Activated B cell treated with CpG ODN at 0.5 μM for 24 hours (primary cell): ENCODE measurements around the gene ITGA6. TPM values are rescaled to one million over a fixed set of nuclear protein-coding genes. Genes with fewer than 3 reads are reported as not detected.

ENCODE experiments used
- ATAC-seq: fragments of 200-7000 bp; cut with Tn5 transposase; one replicate; pipeline ENCODE4 v1.10.0; 2021; ENCODE audit warnings: low read depth, mild to moderate bottlenecking, moderate library complexity
- CTCF ChIA-PET: fragments of 350-600 bp; sonication (Branson Sonifier 250); formaldehyde crosslinking; loops from one replicate; lab custom pipeline; 2021; ENCODE audit warnings: antibody characterized with exemption; lab: Charles Lee
- POLR2A ChIA-PET: fragments of 350-600 bp; sonication (Branson Sonifier 250); formaldehyde crosslinking; loops from one replicate; lab custom pipeline; 2021; ENCODE audit warnings: antibody characterized with exemption; lab: Charles Lee
- DNase-seq: peaks from one replicate; pipeline ENCODE4 v3.0.0; 2022
- H3K27ac Mint-ChIP-seq: one replicate; pipeline ENCODE4 v1.8.0; 2020; ENCODE audit warnings: mixed read lengths
- H3K27me3 Mint-ChIP-seq: one replicate; pipeline ENCODE4 v1.8.0; 2021; ENCODE audit warnings: mixed read lengths
- H3K36me3 Mint-ChIP-seq: one replicate; pipeline ENCODE4 v1.8.0; 2021; ENCODE audit warnings: low read depth, mixed read lengths
- H3K4me1 Mint-ChIP-seq: one replicate; pipeline ENCODE4 v1.8.0; 2021; ENCODE audit warnings: mixed read lengths
- H3K4me3 Mint-ChIP-seq: one replicate; pipeline ENCODE4 v1.8.0; 2020; ENCODE audit warnings: mild to moderate bottlenecking, mixed read lengths
- H3K9me3 Mint-ChIP-seq: one replicate; pipeline ENCODE4 v1.8.0; 2020; ENCODE audit warnings: mixed read lengths
- intact Hi-C: fragments of 100-400 bp; cut with micrococcal nuclease; formaldehyde crosslinking; loops from one replicate; pipeline ENCODE4 v1.15.1; 2024
- total RNA-seq: library from RNA; stranded (reverse); gene quantifications from 2 replicates; pipeline ENCODE4 v1.2.3, GENCODE V29; 2022
- TF ChIP-seq, protein P1 (sequence below): fragments of 200-600 bp; IDR thresholded peaks from one replicate; pipeline ENCODE4 v1.8.0; 2022; ENCODE audit warnings: antibody characterized with exemption, mild to moderate bottlenecking

The ITGA6 gene
- total RNA-seq, 1 donor from 2014 or later, result 0.31 TPM

DNA sequence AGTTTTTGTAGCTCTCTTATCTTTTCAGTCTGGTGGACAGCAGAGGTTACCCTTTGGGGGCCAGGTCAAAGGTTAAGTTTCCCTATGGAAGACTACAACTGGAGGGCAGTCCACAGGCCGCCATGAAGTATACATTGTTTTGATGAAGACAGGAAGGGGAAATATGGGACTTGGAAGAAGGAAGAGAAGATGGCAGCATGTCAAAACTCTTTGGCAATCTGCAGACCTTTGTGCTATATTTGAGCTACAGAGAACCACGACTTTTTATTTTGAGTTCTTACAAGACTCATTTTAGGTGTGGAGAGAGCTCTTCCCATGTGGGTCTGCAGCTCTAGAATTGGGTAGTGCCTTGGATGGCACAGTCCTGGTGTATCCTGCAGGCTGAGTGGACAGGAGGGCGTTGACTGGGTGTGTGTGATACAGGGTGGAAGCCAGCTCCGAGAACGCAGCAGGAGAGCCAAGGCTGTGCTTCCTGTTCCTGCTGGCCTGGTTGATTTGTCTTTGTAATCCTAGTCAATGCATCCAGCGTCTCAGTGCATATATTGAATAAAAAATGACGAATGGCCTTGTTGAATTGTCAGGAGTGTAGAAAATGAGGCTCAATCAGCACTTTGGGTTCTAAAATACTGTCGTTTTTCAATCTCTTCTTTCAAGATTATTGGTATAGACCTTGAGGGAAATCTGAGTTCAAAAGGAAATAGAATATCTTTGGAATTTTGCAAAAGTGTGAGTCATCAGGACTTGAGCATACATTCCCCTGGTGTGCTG lies 11.5 kb downstream of the ITGA6 start:
- TF ChIP-seq, protein P1, sequence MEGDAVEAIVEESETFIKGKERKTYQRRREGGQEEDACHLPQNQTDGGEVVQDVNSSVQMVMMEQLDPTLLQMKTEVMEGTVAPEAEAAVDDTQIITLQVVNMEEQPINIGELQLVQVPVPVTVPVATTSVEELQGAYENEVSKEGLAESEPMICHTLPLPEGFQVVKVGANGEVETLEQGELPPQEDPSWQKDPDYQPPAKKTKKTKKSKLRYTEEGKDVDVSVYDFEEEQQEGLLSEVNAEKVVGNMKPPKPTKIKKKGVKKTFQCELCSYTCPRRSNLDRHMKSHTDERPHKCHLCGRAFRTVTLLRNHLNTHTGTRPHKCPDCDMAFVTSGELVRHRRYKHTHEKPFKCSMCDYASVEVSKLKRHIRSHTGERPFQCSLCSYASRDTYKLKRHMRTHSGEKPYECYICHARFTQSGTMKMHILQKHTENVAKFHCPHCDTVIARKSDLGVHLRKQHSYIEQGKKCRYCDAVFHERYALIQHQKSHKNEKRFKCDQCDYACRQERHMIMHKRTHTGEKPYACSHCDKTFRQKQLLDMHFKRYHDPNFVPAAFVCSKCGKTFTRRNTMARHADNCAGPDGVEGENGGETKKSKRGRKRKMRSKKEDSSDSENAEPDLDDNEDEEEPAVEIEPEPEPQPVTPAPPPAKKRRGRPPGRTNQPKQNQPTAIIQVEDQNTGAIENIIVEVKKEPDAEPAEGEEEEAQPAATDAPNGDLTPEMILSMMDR, result no peak
- Mint-ChIP-seq H3K9me3 (no peaks in the 10 kb centered on the region), H3K4me1 (peaks cover 7% of the 10 kb centered on the region), H3K4me3 (no peak overlapping the region), H3K27ac (no peak overlapping the region), H3K36me3 (no peaks in the 10 kb centered on the region), H3K27me3 (peaks cover 16% of the 10 kb centered on the region)
- ChIA-PET CTCF (interaction anchor here (4.8 kb wide), 1 partner anchor 23 kb away, joined by 23 read pairs; no protein-coding TSS in a partner anchor), POLR2A (interaction anchor here (0.7 kb wide), 1 partner anchor 722 kb away, joined by 3 read pairs; no protein-coding TSS in a partner anchor)
- no peak for DNase-seq
- intact Hi-C loops, result no loop called here
- no peak for ATAC-seq

DNA sequence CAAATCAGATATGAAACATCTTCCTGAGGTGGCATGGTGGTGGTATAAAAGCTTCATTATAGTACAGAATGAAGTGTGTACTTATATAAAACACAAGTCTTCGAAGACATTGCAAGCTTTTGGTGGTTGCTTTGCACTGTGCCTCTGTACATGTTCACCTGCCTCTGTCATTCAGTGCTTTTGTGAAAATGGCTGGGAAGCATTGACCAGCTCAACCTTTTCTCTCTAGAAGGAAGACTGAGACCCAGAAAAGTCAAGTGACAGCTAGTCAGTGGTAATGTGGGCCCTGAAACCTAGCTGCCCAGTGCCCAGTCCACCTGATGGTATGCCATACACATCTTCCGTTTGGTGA lies 12.1 kb downstream of the ITGA6 start:
- intact Hi-C loops, result no loop called here
- Mint-ChIP-seq H3K4me3 (no peak overlapping the region), H3K27me3 (peaks cover 19% of the 10 kb centered on the region), H3K36me3 (no peaks in the 10 kb centered on the region), H3K9me3 (no peaks in the 10 kb centered on the region), H3K27ac (no peak overlapping the region), H3K4me1 (peaks cover 7% of the 10 kb centered on the region)
- TF ChIP-seq, protein P1, result no peak
- ATAC-seq, result no peak
- DNase-seq, result no peak
- ChIA-PET CTCF (interaction anchor here (4.8 kb wide), 1 partner anchor 22 kb away, joined by 23 read pairs; no protein-coding TSS in a partner anchor), POLR2A (interaction anchor here (0.7 kb wide), 1 partner anchor 722 kb away, joined by 3 read pairs; no protein-coding TSS in a partner anchor)

- Mint-ChIP-seq H3K9me3 (no peaks in the 10 kb centered on the region), H3K4me1 (peaks cover 3% of the 10 kb centered on the region), H3K4me3 (no peak overlapping the region), H3K36me3 (no peaks in the 10 kb centered on the region), H3K27me3 (peaks cover 21% of the 10 kb centered on the region), H3K27ac (no peak overlapping the region)
- no peak for DNase-seq
- POLR2A ChIA-PET, result interaction anchor here (0.7 kb wide), 1 partner anchor 723 kb away, joined by 3 read pairs; no protein-coding TSS in a partner anchor
- CTCF ChIA-PET, result interaction anchor here (4.8 kb wide), 1 partner anchor 22 kb away, joined by 23 read pairs; no protein-coding TSS in a partner anchor
- ATAC-seq, result no peak
- TF ChIP-seq, protein P1, result no peak
- intact Hi-C loops, result no loop called here
Observed at GRCh38 chr2:172439911-172440310, 12.5 kb downstream of the ITGA6 start.

GRCh38 chr2:172440795-172441194 lies 13.4 kb downstream of the ITGA6 start:
- peaks cover 23% of the 10 kb centered on the region for H3K27me3 Mint-ChIP-seq
- ChIA-PET POLR2A (no interaction called here), CTCF (interaction anchor here (4.8 kb wide), 1 partner anchor 21 kb away, joined by 23 read pairs; no protein-coding TSS in a partner anchor)
- no peak overlapping the region for H3K4me3 Mint-ChIP-seq
- no peak overlapping the region for H3K27ac Mint-ChIP-seq
- no peaks in the 10 kb centered on the region for H3K9me3 Mint-ChIP-seq
- intact Hi-C loops, result no loop called here
- H3K4me1 Mint-ChIP-seq, result peaks cover 2% of the 10 kb centered on the region
- TF ChIP-seq, protein P1, result no peak
- DNase-seq (no peak), ATAC-seq (no peak)
- H3K36me3 Mint-ChIP-seq, result no peaks in the 10 kb centered on the region

DNA sequence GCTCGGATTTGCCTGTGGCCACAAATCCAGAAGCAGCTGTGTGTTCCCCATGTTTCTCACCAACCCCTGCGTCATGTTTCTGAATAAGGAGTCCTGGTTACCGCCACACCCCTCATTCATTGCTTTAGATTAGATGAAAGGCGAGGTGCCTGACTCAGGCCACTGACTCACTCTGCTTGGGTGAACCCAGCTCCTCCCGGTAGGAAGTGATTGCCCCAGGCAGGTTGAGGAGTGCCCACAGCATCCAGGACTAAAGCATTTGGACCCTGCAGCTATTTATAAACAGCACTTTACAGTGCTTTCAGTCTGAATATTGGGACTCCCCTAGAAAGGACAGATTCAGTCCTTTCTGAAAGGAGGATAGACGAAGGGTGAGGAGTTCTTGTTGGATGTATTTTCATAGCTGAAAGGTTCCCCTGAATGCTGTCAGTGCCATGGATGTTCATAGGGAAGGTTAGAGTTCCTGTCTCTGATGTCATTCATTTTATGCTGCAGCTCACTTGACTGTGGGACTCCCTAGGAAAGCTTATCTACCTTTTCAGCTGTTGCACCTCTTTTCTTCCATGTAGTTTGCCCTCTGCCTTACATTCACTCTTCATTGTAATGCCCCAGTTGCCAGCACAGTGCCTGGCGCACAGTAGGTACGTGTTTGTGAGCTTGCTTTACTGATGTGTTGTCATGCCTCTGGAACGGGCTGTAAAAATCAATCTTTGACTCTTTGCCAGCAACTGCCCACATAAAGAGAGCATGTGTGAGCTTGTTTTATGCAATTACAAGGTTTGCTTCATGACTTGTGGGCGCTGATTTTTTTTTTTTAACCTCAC lies 14.9 kb downstream of the ITGA6 start:
- Mint-ChIP-seq H3K9me3 (no peaks in the 10 kb centered on the region), H3K4me3 (no peak overlapping the region), H3K36me3 (no peaks in the 10 kb centered on the region), H3K4me1 (peaks cover 2% of the 10 kb centered on the region), H3K27me3 (peaks cover 23% of the 10 kb centered on the region), H3K27ac (no peak overlapping the region)
- intact Hi-C loops, result no loop called here
- ChIA-PET CTCF (interaction anchor here (4.8 kb wide), 1 partner anchor 19 kb away, joined by 23 read pairs; no protein-coding TSS in a partner anchor), POLR2A (no interaction called here)
- ATAC-seq (no peak), DNase-seq (no peak)
- TF ChIP-seq, protein P1, result no peak
